OCI-LY7 (cell line): ENCODE measurements around the gene DAPK2. TPM values are rescaled to one million over a fixed set of nuclear protein-coding genes. Genes with fewer than 3 reads are reported as not detected.

Experiments used
- BruUV-seq: library from RNA; stranded (reverse); fragments of 400-500 nt; replicated peaks from 2 replicates; lab custom pipeline; 2021; lab: Mats Ljungman, UMichigan
- CTCF ChIA-PET: fragments of 300-600 bp; sonication (Branson Sonifier 250); formaldehyde crosslinking; loops from one replicate; lab custom pipeline; 2022; ENCODE audit warnings: antibody characterized with exemption; ENCODE audit not compliant: unreplicated experiment; lab: Charles Lee
- POLR2A ChIA-PET: fragments of 300-600 bp; sonication (Branson Sonifier 250); formaldehyde crosslinking; loops from one replicate; lab custom pipeline; 2022; ENCODE audit warnings: antibody characterized with exemption; lab: Charles Lee
- DNase-seq: peaks from one replicate; pipeline ENCODE4 v3.0.0-alpha.2; 2015; ENCODE audit warnings: low spot score
- H2AFZ ChIP-seq: fragments of 200-600 bp; sonication (generic), shearing (Covaris generic); 2 replicates; pipeline ENCODE4 v1.6.1; 2014; ENCODE audit warnings: mild to moderate bottlenecking, antibody characterized with exemption, low read length, moderate library complexity
- H3K27ac ChIP-seq: fragments of 200-600 bp; sonication (generic); 2 replicates; pipeline ENCODE4 v1.5.1; 2014; ENCODE audit warnings: mixed run types, low read depth, mild to moderate bottlenecking, moderate library complexity, low read length, inconsistent platforms; ENCODE audit not compliant: poor library complexity, severe bottlenecking
- H3K36me3 ChIP-seq: fragments of 200-600 bp; sonication (generic); 2 replicates; pipeline ENCODE4 v1.6.1; 2014; ENCODE audit warnings: mild to moderate bottlenecking, antibody characterized with exemption, low read length, moderate library complexity, mixed read lengths; ENCODE audit not compliant: insufficient read depth
- H3K4me1 ChIP-seq: fragments of 200-600 bp; sonication (generic); 2 replicates; pipeline ENCODE4 v1.5.1; 2014; ENCODE audit warnings: mild to moderate bottlenecking, low read length; ENCODE audit not compliant: insufficient read depth, poor library complexity, severe bottlenecking
- H3K4me2 ChIP-seq: fragments of 200-600 bp; sonication (generic); 2 replicates; pipeline ENCODE4 v1.6.1; 2014; ENCODE audit warnings: mild to moderate bottlenecking, low read length
- H3K4me3 ChIP-seq: fragments of 200-600 bp; sonication (generic); 2 replicates; pipeline ENCODE4 v1.5.1; 2014; ENCODE audit warnings: mild to moderate bottlenecking, low read depth, low read length; ENCODE audit not compliant: poor library complexity, severe bottlenecking
- H3K79me2 ChIP-seq: fragments of 200-600 bp; sonication (generic); 2 replicates; pipeline ENCODE4 v1.6.1; 2016; ENCODE audit warnings: low read depth, mild to moderate bottlenecking, low read length, moderate library complexity, mixed read lengths; ENCODE audit not compliant: insufficient read depth
- H3K9me2 ChIP-seq: fragments of 200-600 bp; sonication (generic); 2 replicates; pipeline ENCODE4 v1.6.1; 2016; ENCODE audit warnings: mild to moderate bottlenecking, low read length, mixed read lengths; ENCODE audit not compliant: insufficient read depth
- H3K9me3 ChIP-seq: fragments of 200-600 bp; sonication (generic); 2 replicates; pipeline ENCODE4 v1.6.1; 2014; ENCODE audit warnings: mild to moderate bottlenecking, mixed run types, low read length, mixed read lengths
- H4K20me1 ChIP-seq: fragments of 200-600 bp; sonication (generic); 2 replicates; pipeline ENCODE4 v1.6.1; 2014; ENCODE audit warnings: mild to moderate bottlenecking, antibody characterized with exemption, low read length, moderate library complexity, mixed read lengths; ENCODE audit not compliant: insufficient read depth
- CTCF ChIP-seq: fragments of 200-600 bp; sonication (generic); conservative IDR thresholded peaks from 2 replicates; pipeline ENCODE4 v1.5.1; 2014; ENCODE audit warnings: mild to moderate bottlenecking, antibody characterized with exemption, low read length, moderate library complexity, mixed read lengths
- EZH2phosphoT487 ChIP-seq: fragments of 200-600 bp; sonication (generic); IDR thresholded peaks from 2 replicates; pipeline ENCODE4 v1.6.1; 2018; ENCODE audit warnings: low read depth, borderline replicate concordance, mild to moderate bottlenecking, mixed run types, antibody characterized with exemption, low read length, moderate library complexity, mixed read lengths
- intact Hi-C: fragments of 100-400 bp; cut with micrococcal nuclease; formaldehyde crosslinking; loops from one replicate; pipeline ENCODE4 v1.10.0; 2022; ENCODE audit not compliant: unreplicated experiment
- total RNA-seq, 2 experiments: library from RNA; depleted of rRNA in 1 of 2; stranded (reverse); fragments of >200 nt in 1 of 2; shearing (Covaris generic) in 1 of 2; gene quantifications; 2 replicates each; pipeline ENCODE4 v1.2.3, GENCODE V29; 2014 to 2022

DAPK2 gene
- total RNA-seq, 2 experiments from 2014 or later: 0.36 to 1.2 TPM

- no peak for DNase-seq
- intact Hi-C loops: no loop called here
- Histone ChIP-seq H2AFZ (no peak overlapping the region), H3K79me2 (no peaks in the 10 kb centered on the region), H3K9me3 (no peaks in the 10 kb centered on the region), H3K4me3 (no peak overlapping the region), H3K36me3 (peaks cover 52% of the 10 kb centered on the region), H3K4me2 (no peak overlapping the region), H4K20me1 (no peaks in the 10 kb centered on the region), H3K4me1 (peaks cover 17% of the 10 kb centered on the region), H3K27ac (no peak overlapping the region), H3K9me2 (no peaks in the 10 kb centered on the region)
- TF ChIP-seq EZH2phosphoT487: no peak
- no peak for TF ChIP-seq CTCF
- ChIA-PET POLR2A (no interaction called here), CTCF (no interaction called here)
- BruUV-seq: no TSS peak
Observed at GRCh38 chr15:64070965-64071851, 24.9 kb upstream of the DAPK2 start.

GRCh38 chr15:64070106-64070505, 23.8 kb upstream of the DAPK2 start:
- Histone ChIP-seq H3K4me2 (no peak overlapping the region), H3K4me1 (peaks cover 17% of the 10 kb centered on the region), H3K36me3 (peaks cover 47% of the 10 kb centered on the region), H3K4me3 (no peak overlapping the region), H3K79me2 (no peaks in the 10 kb centered on the region), H3K9me2 (no peaks in the 10 kb centered on the region), H3K27ac (no peak overlapping the region), H3K9me3 (no peaks in the 10 kb centered on the region), H4K20me1 (no peaks in the 10 kb centered on the region), H2AFZ (no peak overlapping the region)
- no TSS peak for BruUV-seq
- DNase-seq: no peak
- TF ChIP-seq CTCF (no peak), EZH2phosphoT487 (no peak)
- CTCF ChIA-PET: no interaction called here
- POLR2A ChIA-PET: no interaction called here
- intact Hi-C loops: no loop called here

- H3K4me3 ChIP-seq: no peak overlapping the region
- H3K36me3 ChIP-seq: peaks cover 27% of the 10 kb centered on the region
- H4K20me1 ChIP-seq: no peaks in the 10 kb centered on the region
- no peaks in the 10 kb centered on the region for H3K79me2 ChIP-seq
- BruUV-seq: no TSS peak
- ChIA-PET CTCF (interaction anchor here (0.6 to 1.6 kb wide), 3 partner anchors 25 to 813 kb away, joined by 3 to 8 read pairs (median 4); no protein-coding TSS in a partner anchor), POLR2A (interaction anchor here (0.6 to 1.5 kb wide), 2 partner anchors 87 to 316 kb away, joined by 3 to 4 read pairs; no protein-coding TSS in a partner anchor)
- H3K4me2 ChIP-seq: peak overlapping the region; percentile 49
- intact Hi-C loops: loop anchor here (5.0 kb wide), 1 partner anchor 236 kb away; the partner anchor contains the start of gene HERC1
- H3K27ac ChIP-seq: no peak overlapping the region
- H3K4me1 ChIP-seq: peaks cover 17% of the 10 kb centered on the region
- no peaks in the 10 kb centered on the region for H3K9me3 ChIP-seq
- peak overlapping the region; percentile 92 for H2AFZ ChIP-seq
- H3K9me2 ChIP-seq: no peaks in the 10 kb centered on the region
- TF ChIP-seq CTCF: no peak
- no peak for TF ChIP-seq EZH2phosphoT487
- no peak for DNase-seq
Observed at GRCh38 chr15:64068133-64068532, 21.8 kb upstream of the DAPK2 start.
